Measurements from ENCODE around the gene POLR2C.

DNA sequence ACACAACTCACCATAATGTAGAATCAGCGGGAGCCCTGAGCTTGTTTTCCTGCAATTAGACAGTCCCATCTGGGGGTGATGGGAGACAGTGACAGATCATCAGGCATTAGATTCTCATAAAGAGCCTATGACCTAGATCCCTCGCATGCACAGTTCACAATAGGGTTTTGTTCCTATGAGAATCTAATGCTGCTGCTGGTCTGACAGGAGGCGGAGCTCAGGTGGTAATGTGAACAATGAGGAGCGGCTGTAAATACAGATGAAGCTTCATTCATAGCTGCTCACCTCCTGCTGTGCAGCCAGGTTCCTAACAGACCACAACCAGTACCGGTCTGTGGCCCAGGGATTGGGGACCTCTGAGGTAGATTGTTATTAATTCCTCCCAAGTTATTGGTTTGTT lies 26.8 kb downstream of the POLR2C start:
- TF ChIP-seq, protein P1, sequence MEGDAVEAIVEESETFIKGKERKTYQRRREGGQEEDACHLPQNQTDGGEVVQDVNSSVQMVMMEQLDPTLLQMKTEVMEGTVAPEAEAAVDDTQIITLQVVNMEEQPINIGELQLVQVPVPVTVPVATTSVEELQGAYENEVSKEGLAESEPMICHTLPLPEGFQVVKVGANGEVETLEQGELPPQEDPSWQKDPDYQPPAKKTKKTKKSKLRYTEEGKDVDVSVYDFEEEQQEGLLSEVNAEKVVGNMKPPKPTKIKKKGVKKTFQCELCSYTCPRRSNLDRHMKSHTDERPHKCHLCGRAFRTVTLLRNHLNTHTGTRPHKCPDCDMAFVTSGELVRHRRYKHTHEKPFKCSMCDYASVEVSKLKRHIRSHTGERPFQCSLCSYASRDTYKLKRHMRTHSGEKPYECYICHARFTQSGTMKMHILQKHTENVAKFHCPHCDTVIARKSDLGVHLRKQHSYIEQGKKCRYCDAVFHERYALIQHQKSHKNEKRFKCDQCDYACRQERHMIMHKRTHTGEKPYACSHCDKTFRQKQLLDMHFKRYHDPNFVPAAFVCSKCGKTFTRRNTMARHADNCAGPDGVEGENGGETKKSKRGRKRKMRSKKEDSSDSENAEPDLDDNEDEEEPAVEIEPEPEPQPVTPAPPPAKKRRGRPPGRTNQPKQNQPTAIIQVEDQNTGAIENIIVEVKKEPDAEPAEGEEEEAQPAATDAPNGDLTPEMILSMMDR (IDR thresholded peaks at IDR 0.05), result no peak
- TF ChIP-seq POLR2AphosphoS5 (IDR thresholded peaks at IDR 0.05), result no peak
- TF ChIP-seq POLR2A (IDR thresholded peaks at IDR 0.05), result no peak
- TF ChIP-seq EP300 (IDR thresholded peaks at IDR 0.05; ENCODE audit: low read depth), result no peak
